Stimulated activated CD8-positive, alpha-beta memory T cell treated with anti-CD3 and anti-CD28 coated beads, Interleukin-15, amount 100 ng/mL, for 1 hour (primary cell): ENCODE measurements around the gene CARD16.

Experiments
- DNase-seq: peaks from one replicate; pipeline ENCODE4 v3.0.0-alpha.2; 2020; ENCODE audit warnings: low read depth

The CARD16 gene

GRCh38 chr11:104992781-104993180, 52.4 kb downstream of the CARD16 start:
- DNase-seq: no peak

GRCh38 chr11:104991994-104992393, 53.1 kb downstream of the CARD16 start:
- DNase-seq: no peak
